DMS 273 (cell line): ENCODE results near the gene TMED4.
A peak's percentile ranks its signal among the peaks of the same experiment; 100 is the strongest.

Source experiments
- DNase-seq: peaks from one replicate; lab custom pipeline; 2025; ENCODE audit not compliant: unreplicated experiment; lab: John Stamatoyannopoulos, UW

The TMED4 gene

GRCh38 chr7:44581879-44582603 is at the start of gene TMED4:
TSS of gene TMED4 (minus strand) at chr7:44582231. CDS start at chr7:44582206, 25 bp downstream.
- DNase-seq: peak; percentile 100

- no peak for DNase-seq
Measured at GRCh38 chr7:44631458-44632115, 49.6 kb upstream of the TMED4 start.

- DNase-seq: no peak
Measured at GRCh38 chr7:44630792-44631457, 48.9 kb upstream of the TMED4 start.

GRCh38 chr7:44629829-44630522 is 47.9 kb upstream of the TMED4 start:
- no peak for DNase-seq

GRCh38 chr7:44626620-44627019 is 44.6 kb upstream of the TMED4 start:
- no peak for DNase-seq

- peak; percentile 30 for DNase-seq
Measured at GRCh38 chr7:44625526-44626471, 43.8 kb upstream of the TMED4 start.

GRCh38 chr7:44624318-44624717 is 42.3 kb upstream of the TMED4 start:
- DNase-seq: no peak

GRCh38 chr7:44622342-44623151 is 40.5 kb upstream of the TMED4 start:
- no peak for DNase-seq

- no peak for DNase-seq
Measured at GRCh38 chr7:44621750-44622103, 39.7 kb upstream of the TMED4 start.

GRCh38 chr7:44621034-44621749 is 39.2 kb upstream of the TMED4 start:
- no peak for DNase-seq

GRCh38 chr7:44618753-44619152 is 36.7 kb upstream of the TMED4 start:
- DNase-seq: no peak

GRCh38 chr7:44618045-44618444 is 36.0 kb upstream of the TMED4 start:
- no peak for DNase-seq

- DNase-seq: no peak
Measured at GRCh38 chr7:44617225-44617890, 35.3 kb upstream of the TMED4 start.

GRCh38 chr7:44616545-44616944 is 34.5 kb upstream of the TMED4 start:
- no peak for DNase-seq

- DNase-seq: no peak
Measured at GRCh38 chr7:44615793-44616192, 33.8 kb upstream of the TMED4 start.

- DNase-seq: no peak
Measured at GRCh38 chr7:44615149-44615611, 33.1 kb upstream of the TMED4 start.

- no peak for DNase-seq
Measured at GRCh38 chr7:44609829-44610228, 27.8 kb upstream of the TMED4 start.

- DNase-seq: no peak
Measured at GRCh38 chr7:44608916-44609648, 27.1 kb upstream of the TMED4 start.
